OCI-LY1 (cell line): Measurements from ENCODE around the gene NPTX1.

ENCODE experiments used
- H2AFZ ChIP-seq: fragments of 200-600 bp; sonication (generic), shearing (Covaris generic); 2 replicates; pipeline ENCODE4 v1.6.0; 2014; ENCODE audit warnings: antibody characterized with exemption, mild to moderate bottlenecking, low read length
- H3F3A ChIP-seq: fragments of 200-600 bp; sonication (generic), shearing (Covaris generic); 2 replicates; pipeline ENCODE4 v1.6.0; 2014; ENCODE audit warnings: mild to moderate bottlenecking, antibody characterized with exemption, low read length, moderate library complexity; ENCODE audit not compliant: insufficient read depth
- H3K27ac ChIP-seq: fragments of 200-600 bp; sonication (generic); 2 replicates; pipeline ENCODE4 v1.5.1; 2014; ENCODE audit warnings: low read length, mixed run types, mild to moderate bottlenecking, low read depth; ENCODE audit not compliant: poor library complexity, severe bottlenecking
- H3K27me3 ChIP-seq: fragments of 200-600 bp; sonication (generic); 2 replicates; pipeline ENCODE4 v1.6.0; 2014; ENCODE audit warnings: antibody characterized with exemption, mild to moderate bottlenecking, low read length, moderate library complexity; ENCODE audit not compliant: insufficient read depth
- H3K36me3 ChIP-seq: fragments of 200-600 bp; sonication (generic); 2 replicates; pipeline ENCODE4 v1.6.1; 2014; ENCODE audit warnings: mild to moderate bottlenecking, antibody characterized with exemption, low read length, moderate library complexity, mixed read lengths; ENCODE audit not compliant: insufficient read depth
- H3K4me1 ChIP-seq: fragments of 200-600 bp; sonication (generic); 2 replicates; pipeline ENCODE4 v1.5.1; 2014; ENCODE audit warnings: mild to moderate bottlenecking, low read length, moderate library complexity; ENCODE audit not compliant: insufficient read depth, severe bottlenecking
- H3K4me2 ChIP-seq: fragments of 200-600 bp; sonication (generic), shearing (Covaris generic); 2 replicates; pipeline ENCODE4 v1.6.1; 2014; ENCODE audit warnings: low read length
- H3K4me3 ChIP-seq: fragments of 200-600 bp; sonication (generic); 2 replicates; pipeline ENCODE4 v1.5.1; 2014; ENCODE audit warnings: low read length, low read depth, mild to moderate bottlenecking, mixed read lengths; ENCODE audit not compliant: poor library complexity, severe bottlenecking
- H3K79me2 ChIP-seq: fragments of 200-600 bp; shearing (Covaris generic); 2 replicates; pipeline ENCODE4 v1.6.1; 2016; ENCODE audit warnings: mixed run types, low read length, mixed read lengths; ENCODE audit not compliant: insufficient read depth
- H3K9ac ChIP-seq: fragments of 200-600 bp; sonication (generic), shearing (Covaris generic); 2 replicates; pipeline ENCODE4 v1.6.1; 2014; ENCODE audit warnings: mild to moderate bottlenecking, low read length, mixed read lengths
- H3K9me2 ChIP-seq: fragments of 200-600 bp; sonication (generic), shearing (Covaris generic); 2 replicates; pipeline ENCODE4 v1.6.1; 2014; ENCODE audit warnings: low read depth, mild to moderate bottlenecking, low read length, mixed read lengths
- H3K9me3 ChIP-seq: fragments of 200-600 bp; shearing (Covaris generic); 2 replicates; pipeline ENCODE4 v1.6.1; 2014; ENCODE audit warnings: low read length, mixed read lengths
- H4K20me1 ChIP-seq: fragments of 200-600 bp; sonication (generic), shearing (Covaris generic); 2 replicates; pipeline ENCODE4 v1.6.0; 2016; ENCODE audit warnings: mild to moderate bottlenecking, low read length; ENCODE audit not compliant: insufficient read depth
- EZH2 ChIP-seq: fragments of 200-600 bp; sonication (generic), shearing (Covaris generic); IDR thresholded peaks from 2 replicates; pipeline ENCODE4 v1.8.0; 2017; ENCODE audit warnings: borderline replicate concordance, mixed run types, mild to moderate bottlenecking, antibody characterized with exemption, low read length, moderate library complexity, mixed read lengths
- TF ChIP-seq, protein P1 (sequence below): fragments of 200-600 bp; sonication (generic), shearing (Covaris generic); IDR thresholded peaks from 2 replicates; pipeline ENCODE4 v1.5.1; 2017; ENCODE audit warnings: mild to moderate bottlenecking, antibody characterized with exemption, low read length, moderate library complexity, mixed read lengths

Gene NPTX1

DNA sequence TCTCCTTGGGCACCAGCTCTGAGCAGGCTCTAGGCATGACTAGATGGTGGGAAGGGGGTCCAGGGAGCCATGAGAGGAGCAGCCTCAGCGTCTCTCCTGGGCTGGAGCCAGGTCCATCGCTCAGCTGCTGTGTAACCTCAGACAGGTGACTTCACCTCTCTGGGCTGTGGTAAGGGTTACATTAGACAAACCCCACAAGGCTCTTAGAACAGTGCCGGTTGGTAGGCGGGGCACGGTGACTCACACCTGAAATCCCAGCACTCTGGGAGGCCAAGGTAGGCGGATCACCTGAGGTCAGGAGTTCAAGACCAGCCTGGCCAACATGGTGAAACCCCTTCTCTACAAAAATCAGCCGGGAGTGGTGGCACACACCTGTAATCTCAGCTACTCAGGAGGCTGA lies 18.1 kb upstream of the NPTX1 start:
- Histone ChIP-seq H3F3A (peaks cover 13% of the 10 kb centered on the region; the same call in 1 of the 2 replicates), H3K4me3 (no peak overlapping the region), H3K27me3 (no peaks in the 10 kb centered on the region), H3K9me2 (no peaks in the 10 kb centered on the region), H3K27ac (no peak overlapping the region), H3K79me2 (no peaks in the 10 kb centered on the region), H3K36me3 (no peaks in the 10 kb centered on the region), H4K20me1 (no peaks in the 10 kb centered on the region), H3K9ac (no peak overlapping the region), H3K9me3 (peaks cover 4% of the 10 kb centered on the region; the same call in 1 of the 2 replicates), H3K4me1 (peaks cover 31% of the 10 kb centered on the region), H3K4me2 (no peak overlapping the region), H2AFZ (no peak overlapping the region)
- TF ChIP-seq, protein P1, sequence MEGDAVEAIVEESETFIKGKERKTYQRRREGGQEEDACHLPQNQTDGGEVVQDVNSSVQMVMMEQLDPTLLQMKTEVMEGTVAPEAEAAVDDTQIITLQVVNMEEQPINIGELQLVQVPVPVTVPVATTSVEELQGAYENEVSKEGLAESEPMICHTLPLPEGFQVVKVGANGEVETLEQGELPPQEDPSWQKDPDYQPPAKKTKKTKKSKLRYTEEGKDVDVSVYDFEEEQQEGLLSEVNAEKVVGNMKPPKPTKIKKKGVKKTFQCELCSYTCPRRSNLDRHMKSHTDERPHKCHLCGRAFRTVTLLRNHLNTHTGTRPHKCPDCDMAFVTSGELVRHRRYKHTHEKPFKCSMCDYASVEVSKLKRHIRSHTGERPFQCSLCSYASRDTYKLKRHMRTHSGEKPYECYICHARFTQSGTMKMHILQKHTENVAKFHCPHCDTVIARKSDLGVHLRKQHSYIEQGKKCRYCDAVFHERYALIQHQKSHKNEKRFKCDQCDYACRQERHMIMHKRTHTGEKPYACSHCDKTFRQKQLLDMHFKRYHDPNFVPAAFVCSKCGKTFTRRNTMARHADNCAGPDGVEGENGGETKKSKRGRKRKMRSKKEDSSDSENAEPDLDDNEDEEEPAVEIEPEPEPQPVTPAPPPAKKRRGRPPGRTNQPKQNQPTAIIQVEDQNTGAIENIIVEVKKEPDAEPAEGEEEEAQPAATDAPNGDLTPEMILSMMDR = no peak
- no peak for TF ChIP-seq EZH2

DNA sequence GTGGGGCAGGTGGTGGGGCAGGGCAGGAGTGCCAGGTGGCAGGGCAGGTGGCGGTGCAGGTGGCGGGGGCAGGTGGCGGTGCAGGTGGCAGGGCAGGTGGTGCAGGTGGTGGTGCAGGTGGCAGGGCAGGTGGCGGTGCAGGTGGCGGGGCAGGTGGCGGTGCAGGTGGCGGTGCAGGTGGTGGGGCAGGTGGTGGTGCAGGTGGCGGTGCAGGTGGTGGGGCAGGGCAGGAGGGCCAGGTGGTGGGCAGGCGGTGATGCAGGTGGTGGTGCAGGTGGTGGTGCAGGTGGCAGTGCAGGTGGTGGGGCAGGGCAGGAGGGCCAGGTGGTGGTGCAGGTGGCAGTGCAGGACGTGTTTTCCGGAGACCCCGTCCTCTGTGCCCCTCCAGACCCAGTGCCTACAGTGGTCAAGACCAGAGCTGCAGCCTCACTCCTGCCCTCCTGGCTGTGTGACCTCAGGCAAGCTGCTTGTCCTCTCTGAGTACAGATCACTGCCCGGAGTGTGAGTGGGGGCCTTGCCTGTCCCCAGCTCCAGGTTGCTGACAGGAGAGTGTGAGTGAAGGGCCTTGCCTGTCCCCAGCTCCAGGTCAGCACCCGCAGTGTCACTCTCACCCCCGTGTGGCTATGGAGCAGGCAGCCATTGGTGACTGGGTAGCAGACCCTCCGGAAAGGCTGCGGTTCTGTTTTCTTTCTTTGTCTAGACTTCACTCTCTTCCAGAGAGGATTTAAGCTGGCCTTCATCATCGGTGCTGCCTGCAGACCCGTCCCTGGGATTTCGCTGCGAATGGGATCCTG lies 16.1 kb upstream of the NPTX1 start:
- peaks cover 13% of the 10 kb centered on the region for H3K4me1 ChIP-seq
- no peaks in the 10 kb centered on the region for H3K9me2 ChIP-seq
- H3K36me3 ChIP-seq = no peaks in the 10 kb centered on the region
- H3K27me3 ChIP-seq = no peaks in the 10 kb centered on the region
- no peak overlapping the region for H3K9ac ChIP-seq
- H3K4me3 ChIP-seq = no peak overlapping the region
- peaks cover 4% of the 10 kb centered on the region; the same call in 1 of the 2 replicates for H3K9me3 ChIP-seq
- H3K79me2 ChIP-seq = no peaks in the 10 kb centered on the region
- H2AFZ ChIP-seq = no peak overlapping the region
- no peak overlapping the region for H3K4me2 ChIP-seq
- H4K20me1 ChIP-seq = no peaks in the 10 kb centered on the region
- H3K27ac ChIP-seq = peak overlapping the region; percentile 54
- TF ChIP-seq EZH2 = no peak
- TF ChIP-seq, protein P1 = no peak
- peaks cover 13% of the 10 kb centered on the region; the same call in 1 of the 2 replicates for H3F3A ChIP-seq

DNA sequence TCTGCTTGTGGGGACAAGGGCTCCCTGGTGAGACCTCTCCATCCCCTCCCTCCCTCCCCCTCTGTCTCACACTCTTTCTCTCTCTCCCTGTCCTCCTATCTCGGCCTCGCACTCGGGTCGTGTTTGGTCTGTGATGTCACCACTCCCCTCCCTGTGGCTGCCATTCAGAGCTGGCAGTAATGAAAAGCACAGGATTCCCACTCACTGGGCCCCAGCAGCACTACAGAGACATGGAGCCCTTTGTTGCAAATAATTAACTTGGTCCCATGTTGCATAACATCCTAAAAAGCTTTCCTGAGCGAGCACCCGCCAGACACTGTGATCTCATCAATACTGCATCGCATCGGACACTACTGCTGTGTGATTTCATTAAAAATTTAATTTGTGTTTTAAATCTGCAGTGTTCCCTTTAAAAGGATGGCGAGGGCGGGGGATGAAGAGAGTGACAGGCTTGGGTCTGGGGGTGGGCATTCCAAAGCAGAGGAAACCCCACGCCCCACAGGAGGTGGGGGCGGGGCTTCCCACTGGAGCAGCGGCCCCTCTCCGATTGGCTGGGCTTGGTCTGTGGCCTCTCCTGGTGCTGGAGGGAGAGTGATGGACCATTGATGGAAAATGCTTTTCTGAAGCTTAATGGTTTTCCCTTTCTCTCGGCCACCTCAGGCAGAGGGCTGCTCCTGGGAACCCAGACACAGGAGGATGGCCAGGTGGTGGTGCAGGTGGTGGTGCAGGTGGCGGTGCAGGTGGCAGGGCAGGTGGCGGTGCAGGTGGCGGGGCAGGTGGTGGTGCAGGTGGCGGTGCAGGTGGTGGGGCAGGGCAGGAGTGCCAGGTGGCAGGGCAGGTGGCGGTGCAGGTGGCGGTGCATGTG lies 15.3 kb upstream of the NPTX1 start:
- Histone ChIP-seq H4K20me1 (no peaks in the 10 kb centered on the region), H3K27ac (peak overlapping the region; percentile 54), H3K36me3 (no peaks in the 10 kb centered on the region), H3K79me2 (no peaks in the 10 kb centered on the region), H3K9me2 (no peaks in the 10 kb centered on the region), H3F3A (peaks cover 8% of the 10 kb centered on the region; the same call in 1 of the 2 replicates), H3K9me3 (peaks cover 4% of the 10 kb centered on the region; the same call in 1 of the 2 replicates), H3K27me3 (no peaks in the 10 kb centered on the region), H3K9ac (no peak overlapping the region), H3K4me2 (no peak overlapping the region), H2AFZ (no peak overlapping the region), H3K4me1 (peaks cover 13% of the 10 kb centered on the region), H3K4me3 (no peak overlapping the region)
- no peak for TF ChIP-seq EZH2
- TF ChIP-seq, protein P1 = no peak
